HEK293T (cell line): Measurements from ENCODE around the gene ACOT7.

Experiments
- BHLHE40 ChIP-seq: fragments of 450-650 bp; IDR thresholded peaks from 2 replicates; pipeline ENCODE4 v1.6.1; 2016; ENCODE audit warnings: mild to moderate bottlenecking, moderate library complexity, borderline replicate concordance
- FOXA1 ChIP-seq: fragments of 450-650 bp; IDR thresholded peaks from 2 replicates; pipeline ENCODE4 v1.6.1; 2016; ENCODE audit warnings: mild to moderate bottlenecking
- FOXM1 ChIP-seq: fragments of 450-650 bp; IDR thresholded peaks from 2 replicates; pipeline ENCODE4 v1.6.1; 2017; ENCODE audit warnings: mild to moderate bottlenecking, borderline replicate concordance
- LEF1 ChIP-seq: fragments of 450-650 bp; IDR thresholded peaks from 2 replicates; pipeline ENCODE4 v1.6.1; 2017; ENCODE audit warnings: mild to moderate bottlenecking, borderline replicate concordance
- NFRKB ChIP-seq: fragments of 450-650 bp; IDR thresholded peaks from 2 replicates; pipeline ENCODE4 v1.6.1; 2016; ENCODE audit warnings: mild to moderate bottlenecking, moderate library complexity
- SP1 ChIP-seq: fragments of 450-650 bp; IDR thresholded peaks from 2 replicates; pipeline ENCODE4 v1.6.1; 2017
- SUZ12 ChIP-seq: fragments of 450-650 bp; IDR thresholded peaks from 2 replicates; pipeline ENCODE4 v1.6.1; 2016; ENCODE audit warnings: mild to moderate bottlenecking
- TARDBP ChIP-seq: fragments of 450-650 bp; IDR thresholded peaks from 2 replicates; pipeline ENCODE4 v1.6.1; 2016

DNA sequence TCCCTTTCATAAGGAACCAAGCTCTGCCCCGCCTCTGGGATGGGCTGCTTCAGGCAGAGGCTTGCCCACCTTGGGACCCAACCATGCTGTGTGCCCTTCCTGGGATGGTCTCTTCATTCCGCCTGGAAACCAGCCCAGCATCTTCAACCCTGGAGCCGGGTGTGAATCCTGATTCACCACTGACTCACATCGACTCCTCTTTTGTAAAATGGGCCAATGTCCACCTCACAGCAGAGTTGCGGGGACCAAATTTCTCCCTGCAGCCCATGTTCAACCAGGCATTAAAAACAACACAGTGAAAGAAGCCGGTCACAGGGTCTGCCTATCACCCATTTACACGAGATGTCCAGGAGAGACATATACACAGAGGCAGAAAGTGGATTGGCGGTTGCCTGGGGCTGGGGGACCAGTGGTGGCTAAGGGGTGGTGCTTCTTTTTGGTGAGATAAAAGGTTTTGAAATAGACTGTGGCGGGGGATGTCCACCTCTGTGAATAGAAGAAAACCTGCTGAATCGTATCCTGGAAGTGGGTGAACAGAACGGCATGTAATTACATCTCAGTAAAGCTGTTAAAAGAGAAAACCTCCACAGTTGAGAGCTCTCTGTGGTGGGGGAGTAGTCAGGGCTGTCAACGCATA is 125.8 kb downstream of the ACOT7 start:
- TF ChIP-seq SP1 (no peak), SUZ12 (no peak), FOXA1 (no peak), BHLHE40 (no peak), LEF1 (no peak), NFRKB (no peak), FOXM1 (no peak), TARDBP (no peak)
